ENCODE results near the gene SLC35F4. TPM values are rescaled to one million over a fixed set of nuclear protein-coding genes. Genes with fewer than 3 reads are reported as not detected.

Gene SLC35F4
- total and polyA plus RNA-seq, 8 donors = 0.11 to 0.30 (median 0.22) TPM; not detected in 2

- no peak for ATAC-seq
- H3K9me3 ChIP-seq = peaks cover 0 to 12% of the 10 kb centered on the region in 2 donors
- H3K4me3 ChIP-seq = no peak overlapping the region
- H3K36me3 ChIP-seq = no peaks in the 10 kb centered on the region
- no peaks in the 10 kb centered on the region for H3K4me1 ChIP-seq
- no peak for TF ChIP-seq CTCF (IDR thresholded peaks at IDR 0.05)
- intact Hi-C loops (cut with DNase I) = no loop called here
- H3K27ac ChIP-seq = no peak overlapping the region
- no peak for DNase-seq
- no peaks in the 10 kb centered on the region for H3K27me3 ChIP-seq
These were observed 68.7 kb downstream of the SLC35F4 start for GRCh38 chr14:57797160-57797559.

- no peak for ATAC-seq
- Histone ChIP-seq H3K9me3 (peaks cover 0 to 10% of the 10 kb centered on the region in 2 donors), H3K36me3 (no peaks in the 10 kb centered on the region), H3K4me1 (no peaks in the 10 kb centered on the region), H3K27me3 (no peaks in the 10 kb centered on the region), H3K4me3 (no peak overlapping the region), H3K27ac (no peak overlapping the region)
- no peak for TF ChIP-seq CTCF (IDR thresholded peaks at IDR 0.05)
- intact Hi-C loops (cut with DNase I) = no loop called here
- DNase-seq = no peak
These were observed 69.3 kb downstream of the SLC35F4 start for GRCh38 chr14:57796556-57796955.

GRCh38 chr14:57785058-57785457 is 80.8 kb downstream of the SLC35F4 start:
- intact Hi-C loops (cut with DNase I) = no loop called here
- H3K4me3 ChIP-seq = no peak overlapping the region
- no peaks in the 10 kb centered on the region for H3K36me3 ChIP-seq
- H3K27ac ChIP-seq = no peak overlapping the region
- no peak for TF ChIP-seq CTCF (IDR thresholded peaks at IDR 0.05)
- H3K9me3 ChIP-seq = peaks cover 0 to 41% of the 10 kb centered on the region in 2 donors
- no peak for DNase-seq
- no peaks in the 10 kb centered on the region for H3K4me1 ChIP-seq
- no peak for ATAC-seq
- H3K27me3 ChIP-seq = no peaks in the 10 kb centered on the region

- no peak for TF ChIP-seq CTCF (IDR thresholded peaks at IDR 0.05)
- H3K4me3 ChIP-seq = no peak overlapping the region
- no peaks in the 10 kb centered on the region for H3K27me3 ChIP-seq
- intact Hi-C loops (cut with DNase I) = no loop called here
- H3K27ac ChIP-seq = no peak overlapping the region
- H3K4me1 ChIP-seq = no peaks in the 10 kb centered on the region
- DNase-seq = no peak
- H3K9me3 ChIP-seq = peaks cover 0 to 9% of the 10 kb centered on the region in 2 donors
- no peaks in the 10 kb centered on the region for H3K36me3 ChIP-seq
- no peak for ATAC-seq
These were observed 94.1 kb downstream of the SLC35F4 start for GRCh38 chr14:57771801-57772200.

- no peaks in the 10 kb centered on the region for H3K36me3 ChIP-seq
- no peak overlapping the region for H3K4me3 ChIP-seq
- ATAC-seq = no peak
- no peak for DNase-seq
- peaks cover 0 to under 1% of the 10 kb centered on the region in 2 donors for H3K9me3 ChIP-seq
- no peaks in the 10 kb centered on the region for H3K4me1 ChIP-seq
- no peaks in the 10 kb centered on the region for H3K27me3 ChIP-seq
- intact Hi-C loops (cut with DNase I) = no loop called here
- no peak for TF ChIP-seq CTCF (IDR thresholded peaks at IDR 0.05)
- no peak overlapping the region for H3K27ac ChIP-seq
These were observed 95.9 kb downstream of the SLC35F4 start for GRCh38 chr14:57769863-57770523.
